Thoracic aorta (tissue), 2 donors: Measurements from ENCODE around the gene SIGLEC12. TPM values are rescaled to one million over a fixed set of nuclear protein-coding genes. Genes with fewer than 3 reads are reported as not detected.

Experiments used
- ATAC-seq: fragments of 150-250 bp; one replicate; pipeline ENCODE4 v1.8.0; 2017; ENCODE audit warnings: low read depth; ENCODE audit not compliant: insufficient number of reproducible peaks, low FRiP score
- DNase-seq: peaks from one replicate; pipeline ENCODE4 v3.0.0-alpha.2; 2020; ENCODE audit warnings: low spot score
- H3K27ac ChIP-seq, 2 donors: fragments of 200-600 bp; sonication (generic); 1 replicate in 1 of 2; 2 replicates in 1 of 2; pipeline ENCODE4 v1.5.1; 2016; ENCODE audit warnings: mild to moderate bottlenecking in 2 of 2, moderate library complexity in 2 of 2
- H3K27me3 ChIP-seq: fragments of 200-600 bp; sonication (generic); replicated peaks from 2 replicates; pipeline ENCODE4 v1.6.0; 2016; ENCODE audit warnings: mild to moderate bottlenecking; ENCODE audit not compliant: insufficient read depth
- H3K36me3 ChIP-seq: fragments of 200-600 bp; sonication (generic); one replicate; pipeline ENCODE4 v1.5.1; 2016
- H3K4me1 ChIP-seq, 2 donors: fragments of 200-600 bp; sonication (generic); 1 replicate in 1 of 2; 2 replicates in 1 of 2; pipeline versions ENCODE4 v1.5.1 to v1.6.0; 2016; ENCODE audit warnings: low read depth in 2 of 2, mild to moderate bottlenecking in 1 of 2; ENCODE audit not compliant: control insufficient read depth in 1 of 2
- H3K4me3 ChIP-seq: fragments of 200-600 bp; sonication (generic); 2 replicates; pipeline ENCODE4 v1.5.1; 2016; ENCODE audit warnings: mild to moderate bottlenecking
- H3K9me3 ChIP-seq: fragments of 200-600 bp; sonication (generic); 2 replicates; pipeline ENCODE4 v1.5.1; 2016
- total RNA-seq, 2 donors: library from RNA; depleted of rRNA; stranded (reverse); fragments of >200 nt; gene quantifications; one replicate each; pipeline versions ENCODE4 v1.1.0 to v1.2.3, GENCODE V29; 2016
- TF ChIP-seq, protein P1 (sequence below): fragments of 200-600 bp; sonication (generic); IDR thresholded peaks from one replicate; pipeline ENCODE4 v1.5.1; 2019; ENCODE audit warnings: antibody characterized with exemption

Gene SIGLEC12
- 1 to 10 TPM in 1 of 2 donors, not detected in 1; 2.2 TPM for total RNA-seq

DNA sequence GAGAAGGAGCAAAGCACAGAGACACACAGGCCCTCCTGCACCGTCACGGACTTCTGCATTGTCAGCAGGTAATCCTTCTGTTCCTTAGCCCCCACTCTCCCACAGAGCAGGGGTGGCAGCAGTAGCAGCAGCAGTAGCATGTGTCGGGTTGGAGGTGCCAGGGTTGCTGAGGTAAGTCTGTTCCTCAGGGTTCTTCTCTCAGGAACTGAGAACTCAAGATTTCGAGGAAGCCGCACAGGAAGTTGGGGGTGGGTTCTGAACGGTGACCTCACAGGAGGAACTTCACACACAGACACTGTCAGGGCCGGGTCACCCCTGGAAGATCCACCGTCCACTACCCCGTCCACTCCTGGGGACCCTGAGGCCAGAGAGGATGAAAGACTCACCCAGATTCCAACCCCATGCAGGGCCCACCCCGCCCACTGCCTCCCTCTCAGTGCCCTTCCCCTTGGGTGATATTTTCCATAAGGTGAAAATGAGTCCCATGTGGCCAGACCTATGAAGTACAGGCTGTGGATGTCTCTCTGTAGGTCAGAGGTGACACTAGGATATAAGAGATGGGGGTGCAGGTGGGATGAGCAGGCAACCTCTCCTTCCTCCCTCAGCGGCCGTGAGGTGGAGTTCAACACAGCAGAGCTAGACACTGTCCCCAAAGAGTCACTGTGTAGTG, at the start of gene SIGLEC12:
SIGLEC12 (minus strand) TSS at position 207 of the 670 bp plus-strand sequence; CDS start at position 140, 67 bp downstream.
- ATAC-seq (no peak), DNase-seq (no peak)
- Histone ChIP-seq H3K4me1 (no peaks in the 10 kb centered on the region), H3K27me3 (no peaks in the 10 kb centered on the region), H3K27ac (no peak within 1 kb of the TSS), H3K9me3 (peaks cover 4% of the 10 kb centered on the region), H3K36me3 (no peaks in the 10 kb centered on the region), H3K4me3 (no peak within 1 kb of the TSS)
- TF ChIP-seq, protein P1, sequence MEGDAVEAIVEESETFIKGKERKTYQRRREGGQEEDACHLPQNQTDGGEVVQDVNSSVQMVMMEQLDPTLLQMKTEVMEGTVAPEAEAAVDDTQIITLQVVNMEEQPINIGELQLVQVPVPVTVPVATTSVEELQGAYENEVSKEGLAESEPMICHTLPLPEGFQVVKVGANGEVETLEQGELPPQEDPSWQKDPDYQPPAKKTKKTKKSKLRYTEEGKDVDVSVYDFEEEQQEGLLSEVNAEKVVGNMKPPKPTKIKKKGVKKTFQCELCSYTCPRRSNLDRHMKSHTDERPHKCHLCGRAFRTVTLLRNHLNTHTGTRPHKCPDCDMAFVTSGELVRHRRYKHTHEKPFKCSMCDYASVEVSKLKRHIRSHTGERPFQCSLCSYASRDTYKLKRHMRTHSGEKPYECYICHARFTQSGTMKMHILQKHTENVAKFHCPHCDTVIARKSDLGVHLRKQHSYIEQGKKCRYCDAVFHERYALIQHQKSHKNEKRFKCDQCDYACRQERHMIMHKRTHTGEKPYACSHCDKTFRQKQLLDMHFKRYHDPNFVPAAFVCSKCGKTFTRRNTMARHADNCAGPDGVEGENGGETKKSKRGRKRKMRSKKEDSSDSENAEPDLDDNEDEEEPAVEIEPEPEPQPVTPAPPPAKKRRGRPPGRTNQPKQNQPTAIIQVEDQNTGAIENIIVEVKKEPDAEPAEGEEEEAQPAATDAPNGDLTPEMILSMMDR, result no peak

DNA sequence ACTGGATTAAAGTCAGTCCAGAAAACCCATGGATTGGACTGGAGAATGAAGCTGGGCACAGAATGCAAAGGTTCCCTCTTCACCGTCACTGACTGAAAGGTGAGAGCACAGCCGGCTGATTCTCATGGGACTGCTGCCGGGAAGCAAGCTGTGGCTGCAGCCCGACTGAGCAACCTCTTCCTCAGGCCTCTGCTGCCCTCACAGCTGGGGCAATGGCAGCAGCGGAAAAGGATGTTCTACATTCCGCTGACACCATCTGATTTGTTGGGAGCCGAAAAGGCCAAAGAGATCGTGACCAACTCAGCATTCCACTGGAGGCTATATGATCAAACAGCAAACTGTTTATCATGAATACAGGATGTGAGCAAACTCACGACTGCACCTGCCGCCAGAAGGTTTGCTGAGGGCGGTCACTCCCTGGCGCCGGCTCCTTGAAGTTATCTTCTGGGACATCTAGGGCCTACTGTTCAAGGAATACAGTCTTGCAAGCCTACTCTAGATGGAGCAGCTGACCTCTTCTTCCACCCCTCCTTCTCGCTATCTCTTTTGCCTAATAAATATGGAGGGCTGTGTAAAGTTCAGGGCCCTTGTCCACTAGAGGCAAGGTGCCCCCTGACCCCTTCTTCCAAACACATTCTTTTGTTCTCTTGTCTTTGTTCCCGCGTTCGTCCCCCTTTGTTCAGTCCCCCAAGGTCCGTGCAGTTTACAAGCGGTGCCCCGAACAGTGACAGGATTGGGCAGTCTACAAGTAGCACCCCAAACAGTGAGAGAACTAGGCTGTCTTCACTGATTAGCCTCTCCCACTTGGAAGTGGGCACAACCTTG, 49.5 kb upstream of the SIGLEC12 start:
- TF ChIP-seq, protein P1, result no peak
- Histone ChIP-seq H3K9me3 (no peaks in the 10 kb centered on the region), H3K27ac (no peak overlapping the region), H3K27me3 (no peaks in the 10 kb centered on the region), H3K4me1 (no peaks in the 10 kb centered on the region), H3K4me3 (no peak overlapping the region), H3K36me3 (no peaks in the 10 kb centered on the region)
- DNase-seq (no peak), ATAC-seq (no peak)

DNA sequence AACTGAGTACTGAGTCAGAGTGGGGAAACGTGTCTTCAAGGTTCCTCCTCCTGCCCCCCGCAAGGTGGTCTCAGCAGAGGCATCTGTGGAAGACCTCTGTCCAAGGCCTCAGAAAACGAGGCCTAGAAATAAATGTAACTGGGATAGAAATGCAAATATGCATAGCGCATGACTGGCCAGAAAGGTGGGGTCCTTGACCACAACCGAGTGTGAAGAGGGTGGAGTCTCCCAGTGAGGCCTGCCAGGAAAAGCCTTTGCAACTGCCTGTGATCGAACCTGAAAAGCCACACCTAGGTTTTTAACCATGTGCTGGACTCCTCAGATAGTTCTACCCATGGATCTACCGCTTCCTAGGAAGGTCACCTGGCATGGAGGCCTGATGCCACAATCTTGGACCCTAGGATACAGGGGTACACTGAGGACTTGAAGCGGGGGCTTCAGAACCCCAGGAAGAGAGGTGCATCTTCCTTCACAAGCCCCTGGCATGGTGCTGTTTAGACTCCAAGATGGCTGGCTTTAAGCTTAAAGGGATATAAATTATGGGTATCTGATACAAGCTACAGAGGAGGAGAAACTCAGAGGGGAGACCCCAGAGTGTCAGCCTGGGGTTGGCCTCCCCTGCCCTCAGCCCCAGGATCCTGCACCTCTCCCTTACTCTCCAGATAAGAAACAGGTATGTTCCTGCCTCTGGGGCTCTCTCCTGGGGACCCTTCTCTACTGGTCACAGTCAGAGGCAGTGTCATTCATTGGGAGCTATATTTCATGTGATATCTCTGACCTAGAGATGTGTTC, 48.1 kb upstream of the SIGLEC12 start:
- Histone ChIP-seq H3K27ac (no peak overlapping the region), H3K9me3 (no peaks in the 10 kb centered on the region), H3K4me3 (no peak overlapping the region), H3K27me3 (no peaks in the 10 kb centered on the region), H3K36me3 (no peaks in the 10 kb centered on the region), H3K4me1 (no peaks in the 10 kb centered on the region)
- ATAC-seq (no peak), DNase-seq (no peak)
- TF ChIP-seq, protein P1, result no peak

DNA sequence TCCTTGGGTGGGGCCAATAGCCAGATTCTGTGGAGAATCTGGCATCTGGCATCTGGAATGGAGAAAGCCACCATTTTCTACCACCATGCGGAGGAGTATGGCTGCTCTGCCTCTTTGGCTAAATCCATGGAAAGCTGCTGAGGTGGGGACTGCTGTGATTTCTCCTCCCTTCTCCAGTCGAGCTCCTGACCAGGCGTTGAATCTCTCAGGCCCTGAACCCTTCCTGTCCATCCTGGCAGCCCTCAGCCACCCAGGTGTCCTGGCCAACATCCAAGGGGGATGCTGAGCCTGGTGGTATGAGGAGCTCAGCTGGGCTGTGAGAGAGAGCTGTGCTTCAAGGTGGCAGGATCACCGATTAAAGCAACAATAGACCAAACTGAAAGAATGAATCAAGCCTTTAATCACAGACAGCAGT, 47.3 kb upstream of the SIGLEC12 start:
- DNase-seq (no peak), ATAC-seq (no peak)
- Histone ChIP-seq H3K36me3 (no peaks in the 10 kb centered on the region), H3K4me3 (no peak overlapping the region), H3K4me1 (no peaks in the 10 kb centered on the region), H3K27me3 (no peaks in the 10 kb centered on the region), H3K27ac (no peak overlapping the region), H3K9me3 (no peaks in the 10 kb centered on the region)
- TF ChIP-seq, protein P1, result no peak

DNA sequence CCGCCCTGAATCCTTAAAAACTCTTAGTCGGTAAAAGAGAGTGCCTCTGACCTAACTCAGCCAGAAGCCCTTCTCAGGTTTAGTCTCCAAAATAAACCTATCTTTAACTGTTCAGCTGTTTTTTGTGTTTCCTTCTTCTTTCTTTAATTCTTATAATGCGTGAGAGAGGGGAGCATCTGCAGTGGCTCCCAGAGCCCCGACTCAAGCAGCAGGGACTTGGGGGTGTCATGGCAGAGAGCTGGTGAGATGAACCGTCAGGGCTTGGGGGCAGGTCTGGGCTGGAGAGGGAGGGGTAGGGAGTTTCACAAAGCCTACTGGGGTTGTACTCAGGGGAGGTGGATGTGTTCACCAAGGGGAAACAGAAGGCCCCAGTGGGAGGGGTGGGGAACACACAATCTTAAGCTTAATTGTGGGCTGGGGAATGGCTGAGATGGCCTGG, 46.6 kb upstream of the SIGLEC12 start:
- no peak overlapping the region for H3K27ac ChIP-seq
- H3K9me3 ChIP-seq, result no peaks in the 10 kb centered on the region
- no peaks in the 10 kb centered on the region for H3K4me1 ChIP-seq
- DNase-seq (no peak), ATAC-seq (no peak)
- no peaks in the 10 kb centered on the region for H3K36me3 ChIP-seq
- TF ChIP-seq, protein P1, result no peak
- no peaks in the 10 kb centered on the region for H3K27me3 ChIP-seq
- no peak overlapping the region for H3K4me3 ChIP-seq
